Activated T-cell treated with anti-CD3 and anti-CD28 coated beads, Interleukin-2, amount 50 U/mL, for 72 hours (primary cell): ENCODE data around the gene KRTAP20-3. TPM values are rescaled to one million over a fixed set of nuclear protein-coding genes. Genes with fewer than 3 reads are reported as not detected.

Experiments used
- ATAC-seq, 2 donors: fragments of 150-1000 bp; cut with Tn5 transposase; replicated peaks in 1 of 2; 2 replicates each; pipeline ENCODE4 v1.10.0; 2021; ENCODE audit warnings: moderate library complexity in 2 of 2, mild to moderate bottlenecking in 1 of 2
- DNase-seq, 2 donors: peaks; one replicate each; pipeline ENCODE4 v3.0.0; 2021 to 2022; ENCODE audit warnings: mixed read lengths in 1 of 2
- H3K27ac Mint-ChIP-seq: one replicate; pipeline ENCODE4 v1.8.0; 2022; ENCODE audit warnings: mild to moderate bottlenecking, moderate library complexity, mixed read lengths
- H3K27me3 Mint-ChIP-seq: one replicate; pipeline ENCODE4 v1.8.0; 2022; ENCODE audit warnings: low read depth, mixed read lengths
- H3K36me3 Mint-ChIP-seq, 2 donors: one replicate each; pipeline ENCODE4 v1.8.0; 2022; ENCODE audit warnings: mixed read lengths in 2 of 2, mild to moderate bottlenecking in 1 of 2; ENCODE audit not compliant: insufficient read depth in 2 of 2
- H3K4me1 Mint-ChIP-seq: one replicate; pipeline ENCODE4 v1.8.0; 2022; ENCODE audit warnings: low read depth, mixed read lengths
- H3K4me3 Mint-ChIP-seq, 2 donors: one replicate each; pipeline ENCODE4 v1.8.0; 2022; ENCODE audit warnings: mild to moderate bottlenecking in 2 of 2, mixed read lengths in 2 of 2, moderate library complexity in 2 of 2
- H3K9me3 Mint-ChIP-seq, 2 donors: one replicate each; pipeline ENCODE4 v1.8.0; 2022; ENCODE audit warnings: mixed read lengths in 2 of 2
- total RNA-seq, 2 donors: library from RNA; stranded (reverse); gene quantifications; one replicate each; pipeline ENCODE4 v1.2.3, GENCODE V29; 2022

The KRTAP20-3 gene
- not detected for total RNA-seq

DNA sequence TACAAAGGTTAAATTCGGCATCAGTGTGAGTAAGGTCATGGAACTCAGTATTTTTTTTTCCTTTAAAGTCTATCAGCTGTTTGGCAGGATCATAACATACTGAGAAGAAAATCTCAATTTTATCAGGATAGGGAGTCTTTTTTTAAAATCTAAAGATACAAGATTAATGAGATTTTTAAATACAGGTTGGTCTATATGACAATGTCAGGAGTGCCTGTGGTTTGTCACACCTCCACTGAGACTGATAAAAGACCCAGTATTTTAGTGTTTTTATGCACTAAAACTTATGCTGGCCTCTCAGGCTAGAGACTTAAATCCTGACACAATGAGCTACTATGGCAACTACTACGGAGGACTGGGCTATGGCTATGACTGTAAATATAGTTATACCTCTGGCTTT is at the start of gene KRTAP20-3:
Gene KRTAP20-3 (plus strand): TSS at position 301 of the 400 bp plus-strand sequence.
- DNase-seq (no peak), ATAC-seq (no peak)
- H3K9me3 Mint-ChIP-seq: peaks cover 2 to 5% of the 10 kb centered on the region in 2 donors
- no peak within 1 kb of the TSS for H3K4me3 Mint-ChIP-seq
- no peaks in the 10 kb centered on the region for H3K36me3 Mint-ChIP-seq
- no peak within 1 kb of the TSS for H3K27ac Mint-ChIP-seq
- no peaks in the 10 kb centered on the region for H3K27me3 Mint-ChIP-seq
- H3K4me1 Mint-ChIP-seq: no peaks in the 10 kb centered on the region

DNA sequence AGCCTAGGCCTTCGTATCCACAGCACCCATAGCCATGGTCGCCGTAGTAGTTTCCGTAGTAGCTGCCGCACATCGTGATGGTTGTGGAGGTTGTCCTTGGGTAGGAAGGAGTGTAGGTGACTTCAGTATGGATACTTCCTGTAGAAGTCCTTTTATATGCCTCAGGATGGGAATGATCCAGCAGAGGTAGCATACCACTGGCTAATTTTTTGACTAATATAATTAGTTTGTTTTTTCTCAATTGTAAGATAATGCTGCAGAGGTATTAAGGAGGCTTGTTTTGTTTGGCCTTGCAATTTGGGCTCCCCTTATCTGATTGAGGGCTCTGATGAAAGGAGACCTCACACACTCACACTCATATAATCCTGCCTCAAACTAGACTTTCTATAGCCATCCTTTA is 43.9 kb upstream of the KRTAP20-3 start, which contains the start of gene KRTAP6-2:
Gene KRTAP6-2 (minus strand): TSS at position 101 of the 400 bp plus-strand sequence. CDS start 28 bp downstream, at position 73.
- H3K9me3 Mint-ChIP-seq: peaks cover 0 to 4% of the 10 kb centered on the region in 2 donors
- ATAC-seq (no peak), DNase-seq (no peak)
- H3K4me3 Mint-ChIP-seq: no peak within 1 kb of the TSS
- H3K36me3 Mint-ChIP-seq: no peaks in the 10 kb centered on the region
- no peaks in the 10 kb centered on the region for H3K27me3 Mint-ChIP-seq
- H3K4me1 Mint-ChIP-seq: no peaks in the 10 kb centered on the region
- H3K27ac Mint-ChIP-seq: no peak within 1 kb of the TSS

DNA sequence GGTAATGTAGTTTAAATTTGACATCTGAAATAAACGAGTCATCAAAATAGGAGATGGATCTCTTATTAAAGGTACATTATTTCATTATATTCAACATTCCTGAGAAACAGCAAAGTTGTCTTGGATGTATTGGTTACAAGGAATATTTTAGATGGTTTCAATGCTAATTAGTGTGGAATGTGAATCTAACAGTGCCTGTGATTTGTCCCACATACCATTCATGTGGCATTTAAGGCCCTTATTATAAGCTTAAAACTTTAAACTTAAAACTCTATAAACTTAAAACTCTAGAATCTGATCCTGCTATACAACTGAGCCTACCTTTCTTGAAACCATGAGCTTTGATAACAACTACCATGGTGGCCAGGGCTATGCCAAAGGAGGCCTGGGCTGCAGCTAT is 41.9 kb upstream of the KRTAP20-3 start, which contains the start of gene KRTAP22-1:
Gene KRTAP22-1 (plus strand): TSS at position 301 of the 400 bp plus-strand sequence.
- H3K36me3 Mint-ChIP-seq: no peaks in the 10 kb centered on the region
- H3K4me3 Mint-ChIP-seq: no peak within 1 kb of the TSS
- DNase-seq (no peak), ATAC-seq (no peak)
- H3K27me3 Mint-ChIP-seq: no peaks in the 10 kb centered on the region
- no peaks in the 10 kb centered on the region for H3K4me1 Mint-ChIP-seq
- peaks cover 3 to 4% of the 10 kb centered on the region in 2 donors for H3K9me3 Mint-ChIP-seq
- H3K27ac Mint-ChIP-seq: no peak within 1 kb of the TSS

DNA sequence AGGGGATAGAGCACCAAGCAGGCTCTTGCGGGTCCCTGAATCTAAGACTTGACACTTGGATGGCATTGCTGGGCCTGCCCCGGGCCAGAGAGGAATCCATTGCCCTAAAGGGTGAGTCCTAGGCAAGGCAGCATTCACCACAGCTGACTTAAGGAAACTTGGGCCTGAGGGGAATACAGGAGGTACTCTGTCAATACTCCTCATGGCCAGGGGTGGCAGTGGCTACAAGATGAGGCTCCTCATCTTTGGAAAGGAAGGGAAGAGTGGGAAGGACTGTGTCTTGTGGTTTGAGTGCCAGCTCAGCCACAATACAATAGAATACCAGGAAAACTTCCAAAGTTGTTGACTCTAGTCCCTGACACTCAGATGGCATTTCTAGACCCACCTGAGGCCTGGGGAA is 36.7 kb upstream of the KRTAP20-3 start:
- no peak overlapping the region for H3K27ac Mint-ChIP-seq
- no peaks in the 10 kb centered on the region for H3K27me3 Mint-ChIP-seq
- peaks cover 3% of the 10 kb centered on the region in 2 donors for H3K9me3 Mint-ChIP-seq
- ATAC-seq (no peak), DNase-seq (no peak)
- H3K4me1 Mint-ChIP-seq: no peaks in the 10 kb centered on the region
- no peaks in the 10 kb centered on the region for H3K36me3 Mint-ChIP-seq
- no peak overlapping the region for H3K4me3 Mint-ChIP-seq

DNA sequence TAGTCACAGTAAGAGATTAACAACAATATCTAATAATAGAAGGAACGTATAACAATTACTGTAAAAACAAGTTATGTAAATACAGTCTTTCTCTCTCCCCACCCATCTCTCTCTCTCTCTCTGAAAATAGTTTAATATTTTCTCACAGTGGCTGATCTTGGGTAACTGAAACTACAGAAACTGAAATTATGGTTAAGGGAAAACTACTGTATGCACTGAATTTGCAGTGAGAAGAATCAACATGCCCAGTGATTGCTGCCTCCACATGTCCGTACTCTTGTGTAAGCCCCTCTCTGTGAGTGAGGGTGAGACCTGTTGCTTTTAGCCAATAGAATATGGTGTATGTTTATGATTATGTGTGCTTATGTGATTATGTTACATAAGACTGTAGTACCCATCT is 30.5 kb upstream of the KRTAP20-3 start:
- Mint-ChIP-seq H3K36me3 (no peaks in the 10 kb centered on the region), H3K27ac (no peak overlapping the region), H3K4me3 (no peak overlapping the region), H3K4me1 (no peaks in the 10 kb centered on the region), H3K9me3 (peaks cover 0 to 2% of the 10 kb centered on the region in 2 donors), H3K27me3 (no peaks in the 10 kb centered on the region)
- DNase-seq (no peak), ATAC-seq (no peak)

DNA sequence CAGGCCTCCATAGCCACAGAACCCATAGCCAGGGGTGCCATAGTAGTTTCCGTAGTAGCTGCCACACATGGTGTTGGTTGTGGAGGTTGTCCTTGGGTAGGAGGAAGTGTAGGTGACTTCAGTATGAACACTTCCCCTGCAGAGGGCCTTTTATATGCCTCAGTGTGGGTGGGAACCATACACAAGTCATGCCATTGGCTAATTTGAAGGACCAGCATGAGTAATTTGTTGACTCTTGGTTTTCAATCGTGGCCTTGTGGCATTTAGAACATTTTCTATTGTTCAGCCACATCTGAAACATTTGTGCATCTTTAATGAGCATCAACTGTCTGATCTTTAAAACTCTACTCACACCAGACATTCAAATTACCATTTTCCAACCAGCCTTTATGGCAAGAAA is 28.8 kb upstream of the KRTAP20-3 start, which contains the start of gene KRTAP6-1:
Gene KRTAP6-1 (minus strand): TSS at position 95 of the 400 bp plus-strand sequence. CDS start 26 bp downstream, at position 69.
- H3K9me3 Mint-ChIP-seq: peaks cover 0 to 2% of the 10 kb centered on the region in 2 donors
- DNase-seq (no peak), ATAC-seq (no peak)
- no peak within 1 kb of the TSS for H3K27ac Mint-ChIP-seq
- no peaks in the 10 kb centered on the region for H3K36me3 Mint-ChIP-seq
- H3K4me1 Mint-ChIP-seq: no peaks in the 10 kb centered on the region
- H3K4me3 Mint-ChIP-seq: no peak within 1 kb of the TSS
- H3K27me3 Mint-ChIP-seq: no peaks in the 10 kb centered on the region

DNA sequence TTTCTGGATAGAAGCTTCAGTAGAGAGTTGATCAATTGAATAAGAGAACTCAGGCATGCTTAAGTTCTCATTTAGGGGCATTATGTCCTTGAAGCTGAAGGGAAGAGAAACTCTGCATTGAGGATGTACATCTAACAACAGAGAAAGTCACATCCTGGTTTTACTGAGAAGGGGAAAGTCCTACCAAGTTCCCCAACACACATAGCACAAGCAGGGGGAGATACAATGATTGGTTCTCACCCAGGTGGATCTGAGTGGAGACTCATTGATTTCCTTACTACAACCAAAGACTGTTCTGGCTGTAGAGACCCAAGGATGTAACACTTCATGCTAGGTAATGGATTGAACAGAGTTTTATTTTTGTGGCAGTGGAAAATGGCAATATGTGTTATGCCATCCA is 27.5 kb upstream of the KRTAP20-3 start:
- Mint-ChIP-seq H3K4me3 (no peak overlapping the region), H3K4me1 (no peaks in the 10 kb centered on the region), H3K36me3 (no peaks in the 10 kb centered on the region), H3K27ac (no peak overlapping the region), H3K27me3 (no peaks in the 10 kb centered on the region), H3K9me3 (peaks cover 0 to 2% of the 10 kb centered on the region in 2 donors)
- DNase-seq (no peak), ATAC-seq (no peak)

DNA sequence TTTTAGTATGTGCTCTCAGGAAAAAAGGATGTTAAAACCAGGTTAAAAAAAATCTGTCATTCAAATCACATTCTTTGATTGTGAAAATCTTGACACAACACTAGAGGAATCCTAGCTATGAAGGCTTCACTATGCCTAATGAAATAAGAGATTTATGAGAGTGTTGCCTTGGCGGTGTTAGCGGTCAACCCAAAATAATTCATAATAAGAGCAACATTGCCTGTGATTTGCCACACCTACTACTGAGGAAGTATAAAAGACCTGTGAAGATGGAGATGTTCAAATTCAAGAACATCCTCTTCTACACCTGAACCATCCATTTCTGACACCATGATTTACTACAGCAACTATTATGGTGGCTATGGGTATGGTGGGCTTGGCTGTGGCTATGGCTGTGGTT is 26.5 kb upstream of the KRTAP20-3 start, which contains the start of gene KRTAP20-1:
Gene KRTAP20-1 (plus strand): TSS at position 301 of the 400 bp plus-strand sequence. CDS start 30 bp downstream, at position 331.
- H3K4me3 Mint-ChIP-seq: no peak within 1 kb of the TSS
- peaks cover 0 to 2% of the 10 kb centered on the region in 2 donors for H3K9me3 Mint-ChIP-seq
- H3K4me1 Mint-ChIP-seq: no peaks in the 10 kb centered on the region
- DNase-seq (no peak), ATAC-seq (no peak)
- no peak within 1 kb of the TSS for H3K27ac Mint-ChIP-seq
- no peaks in the 10 kb centered on the region for H3K27me3 Mint-ChIP-seq
- no peaks in the 10 kb centered on the region for H3K36me3 Mint-ChIP-seq

DNA sequence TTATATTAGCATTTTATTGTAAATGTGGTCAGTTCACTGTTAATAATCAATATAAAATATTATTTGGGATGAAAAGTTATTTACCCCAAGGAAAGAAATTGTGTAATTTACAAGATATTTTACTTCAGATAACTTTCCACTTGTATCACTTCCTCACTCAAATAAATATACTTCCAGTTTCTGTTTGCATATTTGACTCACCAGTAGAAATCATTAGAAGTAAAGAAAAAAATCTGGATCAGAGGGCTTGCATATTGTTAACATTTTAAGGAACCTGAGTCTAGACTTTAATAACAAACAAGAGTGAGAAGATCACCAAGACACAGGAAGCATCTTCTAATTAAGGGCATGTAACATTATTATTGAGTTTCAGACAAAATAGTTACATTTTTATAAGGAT is 22.6 kb upstream of the KRTAP20-3 start:
- Mint-ChIP-seq H3K4me1 (no peaks in the 10 kb centered on the region), H3K36me3 (no peaks in the 10 kb centered on the region), H3K27ac (no peak overlapping the region), H3K4me3 (no peak overlapping the region), H3K9me3 (peaks cover 0 to 2% of the 10 kb centered on the region in 2 donors), H3K27me3 (no peaks in the 10 kb centered on the region)
- ATAC-seq: no peak
- DNase-seq: no peak

DNA sequence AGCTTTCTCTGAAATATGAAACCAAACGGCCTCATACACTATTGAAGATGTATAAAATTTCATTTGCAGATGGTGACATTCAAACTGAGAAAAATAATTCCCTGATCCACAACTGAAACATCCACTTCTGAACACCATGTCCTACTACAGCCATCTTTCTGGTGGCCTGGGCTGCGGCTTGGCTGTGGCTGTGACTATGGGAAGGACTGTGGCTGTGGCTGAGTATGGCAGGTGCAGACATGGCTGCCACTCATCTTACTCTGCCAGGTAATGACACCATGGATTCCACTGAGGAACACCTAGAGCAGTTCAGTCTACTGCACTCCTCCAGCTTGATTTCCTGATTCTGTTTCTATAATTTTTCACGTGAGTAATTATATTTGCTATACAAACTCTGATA is 22.1 kb upstream of the KRTAP20-3 start, which contains the start of gene KRTAP20-4:
Gene KRTAP20-4 (plus strand): TSS at position 106 of the 400 bp plus-strand sequence.
- no peaks in the 10 kb centered on the region for H3K36me3 Mint-ChIP-seq
- no peaks in the 10 kb centered on the region for H3K27me3 Mint-ChIP-seq
- no peak within 1 kb of the TSS for H3K4me3 Mint-ChIP-seq
- DNase-seq: no peak
- ATAC-seq: no peak
- H3K9me3 Mint-ChIP-seq: peaks cover 0 to 2% of the 10 kb centered on the region in 2 donors
- H3K4me1 Mint-ChIP-seq: no peaks in the 10 kb centered on the region
- no peak within 1 kb of the TSS for H3K27ac Mint-ChIP-seq

DNA sequence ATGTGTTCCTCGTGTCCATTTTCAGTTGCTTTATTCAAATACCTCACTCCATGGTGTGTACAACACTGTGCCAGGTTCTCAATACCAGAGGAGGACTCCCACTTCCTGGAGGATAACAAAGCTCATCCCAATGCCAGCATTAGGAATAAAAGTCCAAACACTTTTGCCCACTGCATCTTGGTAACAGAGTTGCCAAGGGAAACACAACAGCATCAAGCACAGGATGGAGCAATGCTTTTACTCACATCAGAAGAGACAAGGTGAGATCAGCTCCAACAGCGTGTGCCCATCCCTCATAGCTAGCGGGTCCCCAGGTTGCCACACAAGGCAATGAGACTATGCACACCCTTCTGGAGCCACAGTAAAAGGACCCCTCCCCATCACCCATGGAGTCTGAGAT is 19.3 kb upstream of the KRTAP20-3 start:
- no peak overlapping the region for H3K27ac Mint-ChIP-seq
- ATAC-seq (no peak), DNase-seq (no peak)
- H3K27me3 Mint-ChIP-seq: no peaks in the 10 kb centered on the region
- no peaks in the 10 kb centered on the region for H3K36me3 Mint-ChIP-seq
- H3K4me3 Mint-ChIP-seq: no peak overlapping the region
- no peaks in the 10 kb centered on the region for H3K4me1 Mint-ChIP-seq
- peaks cover 0 to 2% of the 10 kb centered on the region in 2 donors for H3K9me3 Mint-ChIP-seq

DNA sequence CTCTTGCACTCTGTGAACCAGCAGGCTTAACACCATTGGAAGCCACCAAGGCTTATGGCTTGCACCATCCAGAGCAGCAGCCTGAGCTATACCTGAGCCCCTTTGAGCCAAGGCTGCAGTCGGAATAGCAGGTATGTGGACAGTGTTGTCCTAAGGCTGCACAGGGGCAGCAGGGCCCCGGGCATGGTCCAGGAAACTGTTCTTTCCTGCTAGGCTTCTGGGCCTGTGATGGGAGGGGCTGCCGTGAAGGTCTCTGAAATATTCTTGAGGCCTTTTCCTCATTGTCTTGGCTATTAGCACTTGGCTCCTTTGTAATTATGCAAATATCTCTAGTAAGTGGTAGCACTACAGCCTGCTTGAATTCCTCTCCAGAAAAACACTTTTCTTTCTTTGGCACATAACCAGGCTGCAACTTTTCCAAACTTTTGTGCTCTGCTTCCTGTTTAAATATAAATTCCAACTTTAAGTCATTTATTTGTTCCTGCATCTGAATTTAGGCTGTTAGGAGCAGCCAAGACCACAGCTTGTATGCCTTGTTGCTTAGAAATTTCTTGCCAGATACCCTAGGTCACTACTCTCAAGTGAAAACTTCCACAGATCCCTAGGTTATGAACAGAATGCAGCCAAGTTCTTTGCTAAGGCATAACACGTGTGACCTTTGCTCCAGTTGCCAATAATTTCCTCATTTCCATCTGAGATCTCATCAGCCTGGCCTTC is 17.1 kb upstream of the KRTAP20-3 start:
- ATAC-seq (no peak), DNase-seq (no peak)
- H3K9me3 Mint-ChIP-seq: peaks cover 0 to 2% of the 10 kb centered on the region in 2 donors
- no peak overlapping the region for H3K4me3 Mint-ChIP-seq
- no peaks in the 10 kb centered on the region for H3K27me3 Mint-ChIP-seq
- no peaks in the 10 kb centered on the region for H3K4me1 Mint-ChIP-seq
- H3K27ac Mint-ChIP-seq: no peak overlapping the region
- H3K36me3 Mint-ChIP-seq: no peaks in the 10 kb centered on the region

DNA sequence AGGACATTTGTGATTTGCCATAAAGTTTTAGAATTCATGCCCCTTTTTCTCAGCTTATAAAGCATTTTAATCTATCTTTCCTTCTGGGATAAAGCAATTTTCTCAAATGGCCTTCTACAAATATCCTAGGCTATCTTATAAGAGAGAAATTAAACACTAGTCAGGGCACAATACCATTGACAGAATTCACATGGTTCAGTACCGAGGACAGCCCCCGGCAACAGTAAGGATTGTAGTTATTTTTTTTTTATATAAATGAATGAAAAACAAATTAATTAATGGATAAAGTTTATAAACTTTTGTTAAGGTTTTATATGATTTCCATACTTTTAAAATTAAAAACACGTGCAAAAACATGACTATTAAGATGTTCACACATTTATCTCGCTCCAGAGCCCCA is 14.6 kb upstream of the KRTAP20-3 start:
- DNase-seq (no peak), ATAC-seq (no peak)
- Mint-ChIP-seq H3K36me3 (no peaks in the 10 kb centered on the region), H3K4me3 (no peak overlapping the region), H3K27ac (no peak overlapping the region), H3K4me1 (no peaks in the 10 kb centered on the region), H3K9me3 (peaks cover 0 to 2% of the 10 kb centered on the region in 2 donors), H3K27me3 (no peaks in the 10 kb centered on the region)
